Brain pericyte (primary cell): ENCODE results near the gene SP9.
"Not testable (repeated sequence)": the region's sequence is repeated elsewhere in the genome, so short reads cannot be mapped to it uniquely, and the experiment has no call there.

Source experiments
- DNase-seq: peaks from one replicate; pipeline ENCODE4 v3.0.0-alpha.2; 2012; ENCODE audit warnings: low read depth, low spot score

Gene SP9

DNA sequence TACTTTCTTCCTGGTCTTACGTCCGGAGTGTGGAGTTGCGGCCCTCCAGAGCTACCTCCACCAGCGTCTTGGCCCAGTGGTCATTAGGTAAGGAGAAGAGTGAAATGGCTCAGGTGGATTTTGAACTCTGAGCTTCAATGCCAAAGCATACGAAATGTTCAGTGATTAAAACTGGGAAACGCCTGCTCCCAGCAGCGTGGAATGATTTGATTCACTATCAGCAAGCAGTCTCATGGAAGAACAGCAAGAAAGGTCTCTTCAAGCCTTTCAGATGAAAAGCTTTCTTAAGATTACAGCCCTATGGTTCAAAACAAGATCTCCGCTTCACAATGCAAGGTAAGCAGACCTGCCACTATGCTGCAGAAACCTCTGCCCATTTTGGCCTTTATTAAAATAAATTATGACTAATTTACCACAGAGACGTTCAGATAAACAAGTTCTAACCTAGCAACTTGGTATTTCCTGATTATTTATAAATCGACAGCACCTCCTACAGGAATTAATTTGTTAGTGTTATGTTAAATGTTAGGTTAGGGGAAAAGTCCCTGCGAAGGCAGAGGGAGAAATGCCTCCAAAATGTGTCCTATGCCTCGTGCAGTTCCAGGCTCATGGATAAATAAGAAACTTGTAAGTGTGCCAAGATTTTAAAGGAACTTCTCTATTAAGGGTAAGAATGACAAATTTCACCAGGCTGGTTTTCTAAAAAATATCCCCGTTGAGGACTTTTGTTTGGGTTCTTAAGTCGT lies 10.1 kb downstream of the SP9 start:
- DNase-seq = no peak

- DNase-seq = no peak
Measured at GRCh38 chr2:174350018-174350417, 15.3 kb downstream of the SP9 start.

DNA sequence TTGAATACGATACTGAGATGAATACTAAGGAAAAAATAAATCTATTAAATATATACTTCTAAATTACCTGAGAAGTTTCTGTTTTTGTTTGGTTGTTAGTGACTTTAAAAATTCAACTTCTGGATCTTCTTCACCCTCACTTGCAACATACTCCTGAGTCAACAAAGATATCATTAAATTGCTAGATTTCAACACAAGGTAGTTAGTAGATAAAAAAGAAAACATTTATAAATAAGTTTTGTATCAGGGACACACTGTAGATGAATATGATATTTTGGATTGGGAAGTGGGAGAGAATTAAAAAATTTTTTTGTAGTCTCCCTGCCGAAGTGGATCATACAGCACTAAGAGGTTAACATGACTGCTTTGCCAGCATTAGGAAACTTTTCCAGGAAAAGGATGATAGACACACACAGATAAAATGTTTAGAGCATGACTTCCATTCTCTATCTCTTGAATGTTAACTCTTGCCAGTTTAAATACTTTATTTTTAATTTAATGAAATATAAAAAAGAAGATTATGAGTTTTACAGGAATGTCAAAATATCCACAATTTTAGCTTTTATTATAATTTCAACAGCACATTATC lies 15.9 kb downstream of the SP9 start:
- DNase-seq = no peak

GRCh38 chr2:174353004-174353403 lies 18.2 kb downstream of the SP9 start:
- DNase-seq = no peak

DNA sequence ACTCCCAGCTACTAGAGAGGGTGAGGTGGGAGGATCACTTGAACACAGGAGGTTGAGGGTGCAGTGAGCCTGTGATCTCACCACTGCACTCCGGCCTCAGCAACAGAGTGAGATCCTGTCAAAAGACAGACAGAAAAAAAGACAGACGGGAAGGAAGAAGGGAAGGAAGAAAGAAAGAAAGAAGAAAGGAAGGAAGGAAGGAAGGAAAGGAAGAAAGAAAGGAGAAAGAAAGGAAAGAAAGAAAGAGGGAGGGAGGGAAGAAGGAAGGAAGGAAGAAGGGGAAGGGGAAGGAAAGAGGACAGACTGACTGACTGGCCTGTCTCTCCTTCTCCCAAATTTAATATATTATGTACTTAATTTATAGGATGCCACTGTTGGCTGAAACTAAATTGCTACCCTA lies 21.6 kb downstream of the SP9 start:
- no peak for DNase-seq

- DNase-seq = not testable (repeated sequence)
Measured at GRCh38 chr2:174359663-174360062, 24.9 kb downstream of the SP9 start.

- DNase-seq = no peak
Measured at GRCh38 chr2:174362949-174363348, 28.2 kb downstream of the SP9 start.

DNA sequence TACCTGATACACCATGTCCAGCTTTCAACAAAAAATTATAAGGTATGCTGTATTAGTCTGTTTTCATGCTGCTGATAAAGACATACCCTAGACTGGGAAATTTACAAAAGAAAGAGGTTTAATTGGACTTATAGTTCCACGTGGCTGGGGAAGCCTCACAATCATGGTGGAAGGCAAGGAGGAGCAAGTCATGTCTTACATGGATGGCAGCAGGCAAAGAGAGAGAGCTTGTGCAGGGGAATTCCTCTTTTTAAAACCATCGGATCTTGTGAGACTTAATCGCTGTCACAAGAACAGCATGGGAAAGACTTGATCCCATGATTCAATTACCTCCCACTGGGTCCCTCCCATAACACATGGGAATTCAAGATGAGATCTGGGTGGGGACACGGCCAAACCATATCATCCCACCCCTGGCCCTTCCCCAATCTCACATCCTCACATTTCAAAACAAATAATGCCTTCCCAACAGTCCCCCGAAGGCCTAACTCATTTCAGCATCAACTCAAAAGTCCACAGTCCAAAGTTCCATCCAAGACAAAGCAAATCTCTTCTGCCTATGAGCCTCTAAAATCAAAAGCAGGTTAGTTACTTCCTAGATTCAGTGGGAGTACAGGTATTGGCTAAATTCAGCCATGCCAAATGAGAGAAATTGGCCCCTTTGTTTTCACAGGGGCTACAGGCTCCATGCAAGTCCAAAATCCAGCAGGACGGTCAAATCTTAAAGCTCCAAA lies 28.9 kb downstream of the SP9 start:
- DNase-seq = not testable (repeated sequence)

GRCh38 chr2:174364628-174365027 lies 29.9 kb downstream of the SP9 start:
- no peak for DNase-seq

GRCh38 chr2:174365571-174365970 lies 30.8 kb downstream of the SP9 start:
- no peak for DNase-seq

DNA sequence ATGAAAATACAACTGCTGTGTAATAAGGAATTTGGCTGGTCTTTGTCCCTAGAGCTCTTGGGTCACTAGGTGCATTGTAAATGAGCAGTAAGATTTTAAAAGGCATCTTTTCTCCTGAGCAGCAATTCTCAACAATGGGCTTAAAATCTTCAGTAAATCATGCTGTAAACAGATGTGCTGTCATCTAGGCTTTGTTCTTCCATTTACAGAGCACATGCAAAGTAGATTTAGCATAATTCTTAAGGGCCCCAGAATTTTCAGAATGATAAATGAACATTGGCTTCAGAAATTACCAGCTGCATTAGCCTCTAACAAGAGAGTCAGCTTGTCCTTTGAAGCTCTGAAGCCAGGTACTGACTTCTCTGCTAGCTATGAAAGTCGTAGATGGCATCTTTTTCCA lies 33.9 kb downstream of the SP9 start:
- DNase-seq = no peak

DNA sequence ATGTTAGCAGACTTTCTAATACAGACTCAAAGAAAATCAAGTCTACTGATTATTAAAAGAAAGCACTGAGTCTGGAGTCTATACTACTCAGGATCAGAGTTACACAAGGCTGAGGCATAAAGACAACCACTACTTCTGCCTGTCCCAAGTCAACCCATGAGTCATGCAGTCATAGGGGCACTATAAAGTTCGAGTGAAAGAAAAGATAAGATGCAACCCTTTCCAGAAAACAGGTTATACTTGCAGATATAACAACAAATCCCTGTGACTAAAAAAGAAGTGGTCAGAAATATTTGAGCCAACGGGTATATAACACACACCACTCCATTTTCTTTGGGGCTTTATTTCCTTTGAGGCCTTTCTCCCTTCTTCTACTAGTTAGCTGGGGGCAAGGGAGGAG lies 42.2 kb downstream of the SP9 start:
- DNase-seq = no peak

- DNase-seq = no peak
Measured at GRCh38 chr2:174383796-174384195, 49.0 kb downstream of the SP9 start.

- DNase-seq = no peak
Measured at GRCh38 chr2:174385201-174385600, 50.4 kb downstream of the SP9 start.
